Measurements from ENCODE around the gene CACHD1. TPM values are rescaled to one million over a fixed set of nuclear protein-coding genes. Genes with fewer than 3 reads are reported as not detected.

CACHD1 gene
- total and polyA plus RNA-seq, 2 of the 4 experiments (the other 2 are of a cell fraction), result 2.9 to 5.9 TPM

- Histone ChIP-seq H2AK5ac (ENCODE audit: low read depth, low read length) (no peak overlapping the region), H3K4me2 (ENCODE audit: low read depth, low read length) (no peak overlapping the region), H4K20me1 (ENCODE audit: insufficient read depth, low read length) (0 out of 2 replicates have a peak, but pooled peaks cover 3% of the 10 kb centered on the region), H2AK9ac (replicated peaks; ENCODE audit: low read depth, low read length, poor library complexity) (no peak overlapping the region), H3K56ac (ENCODE audit: extremely low read depth, insufficient read depth, low read length) (no peak overlapping the region), H3K4me1 (ENCODE audit: control insufficient read depth, insufficient read depth, low read length) (no peaks in the 10 kb centered on the region), H2AFZ (replicated peaks; ENCODE audit: low read length, poor library complexity) (no peak overlapping the region), H3K36me3 (ENCODE audit: control insufficient read depth, insufficient read depth, low read length) (no peaks in the 10 kb centered on the region), H3K9me3 (ENCODE audit: control insufficient read depth, insufficient read depth, low read length) (no peaks in the 10 kb centered on the region), H3K18ac (ENCODE audit: low read depth, low read length) (no peak overlapping the region), H2BK5ac (ENCODE audit: low read depth, low read length, poor library complexity, severe bottlenecking) (no peak overlapping the region), H3K4ac (ENCODE audit: low read depth, low read length) (no peak overlapping the region), H2BK120ac (ENCODE audit: low read depth, low read length) (no peak overlapping the region), H3K27ac (ENCODE audit: insufficient read depth, low read length) (no peak overlapping the region), H2BK20ac (ENCODE audit: low read depth, low read length) (no peak overlapping the region), H3K23ac (ENCODE audit: low read depth, low read length) (no peak overlapping the region), H4K5ac (ENCODE audit: low read depth, low read length) (no peak overlapping the region), H3K9ac (ENCODE audit: low read depth, low read length) (no peak overlapping the region), H3K27me3 (ENCODE audit: control insufficient read depth, insufficient read depth, low read length) (no peaks in the 10 kb centered on the region), H4K8ac (ENCODE audit: low read depth in 2 of 2, low read length in 2 of 2) (no peak overlapping the region), H2BK15ac (ENCODE audit: low read depth, low read length) (no peak overlapping the region), H3K14ac (replicated peaks; ENCODE audit: low read depth, low read length) (no peak overlapping the region), H3K9me1 (ENCODE audit: insufficient read depth, low read length) (no peaks in the 10 kb centered on the region), H3K4me3 (ENCODE audit: insufficient read depth, low read depth, low read length) (no peak overlapping the region), H3K79me1 (ENCODE audit: low read depth in 1 of 2, low read length in 2 of 2) (peaks cover 0 to 9% of the 10 kb centered on the region in 2 experiments; a peak in 3 of 4 replicates), H4K91ac (ENCODE audit: insufficient read depth, low read depth, low read length) (no peak overlapping the region)
- ChIA-PET CTCF (no interaction called here), POLR2A (ENCODE audit: unreplicated experiment) (no interaction called here)
- ATAC-seq (ENCODE audit: low read depth) (no peak), DNase-seq (no peak)
- BruUV-seq (replicated peaks), result no TSS peak
- intact Hi-C loops (cut with micrococcal nuclease) (no loop called here), in situ Hi-C loops (cut with MboI; ENCODE audit: low sequenced_read_pairs) (no loop called here), dilution Hi-C loops (cut with HindIII; ENCODE audit: low sequenced_read_pairs, unreplicated experiment) (no loop called here)
- WGBS, 2 experiments (ENCODE audit: extremely low coverage in 2 of 2, insufficient read length in 1 of 2), result 80% methylated on average over 1 of the region's 4 CpGs; no CpG with 5 or more reads in 1 of the 2 experiments
- no peak for TF ChIP-seq USF2 (IDR thresholded peaks at IDR 0.05; ENCODE audit: low read depth, low read length)
- TF ChIP-seq RFX5 (IDR thresholded peaks at IDR 0.05; ENCODE audit: low read depth, low read length), result no peak
- no peak for TF ChIP-seq ELK1 (IDR thresholded peaks at IDR 0.05; ENCODE audit: borderline replicate concordance, low read depth, low read length)
- no peak for TF ChIP-seq BHLHE40 (IDR thresholded peaks at IDR 0.05; ENCODE audit: low read depth, low read length)
Measured at GRCh38 chr1:64480999-64481772, 11.3 kb downstream of the CACHD1 start.
